GM21717 (cell line): Measurements from ENCODE around the gene GRIA4.
"Not testable (repeated sequence)": the region's sequence is repeated elsewhere in the genome, so short reads cannot be mapped to it uniquely, and the experiment has no call there.

ENCODE experiments used
- ATAC-seq: cut with Tn5 transposase; IDR thresholded peaks from one replicate; pipeline ENCODE4 v1.9.1; 2021; ENCODE audit warnings: mild to moderate bottlenecking, moderate library complexity; ENCODE audit not compliant: unreplicated experiment

Gene GRIA4

DNA sequence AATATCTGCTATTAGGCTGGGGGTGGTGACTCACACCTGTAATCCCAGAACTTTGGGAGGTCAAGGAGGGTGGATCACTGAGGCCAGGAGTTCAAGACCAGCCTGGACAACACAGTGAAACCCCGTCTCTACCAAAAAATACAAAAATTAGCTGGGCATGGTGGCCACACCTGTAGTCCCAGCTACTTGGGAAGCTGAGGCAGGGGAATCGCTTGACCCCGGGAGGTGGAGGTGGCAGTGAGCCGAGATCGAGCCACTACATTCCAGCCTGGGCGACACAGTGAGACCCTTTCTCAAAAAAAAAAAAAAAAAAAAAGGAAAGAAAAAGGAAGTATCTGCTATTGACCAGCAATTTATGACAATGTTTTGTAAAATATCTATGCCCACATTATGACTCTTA is 176.0 kb downstream of the GRIA4 start:
- not testable (repeated sequence) for ATAC-seq

DNA sequence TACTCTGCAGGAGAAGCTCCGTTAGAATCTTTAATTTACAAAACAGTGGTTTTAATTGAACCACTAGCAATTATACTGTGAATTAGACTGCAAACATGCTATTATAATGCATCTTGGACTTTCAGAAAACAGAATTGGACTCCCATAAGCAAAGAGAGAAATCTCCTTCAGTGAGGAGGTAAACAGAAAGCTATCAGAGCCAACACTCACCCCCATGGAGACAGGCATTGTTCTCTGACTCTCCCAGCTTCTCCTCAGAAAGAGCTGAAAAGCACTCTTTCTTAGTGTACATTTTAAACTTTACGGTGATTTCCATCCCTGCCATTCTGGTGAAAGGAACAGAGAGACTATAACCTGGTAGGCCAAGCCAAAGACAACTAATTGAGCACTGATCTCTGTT is 176.9 kb downstream of the GRIA4 start:
- no peak for ATAC-seq

DNA sequence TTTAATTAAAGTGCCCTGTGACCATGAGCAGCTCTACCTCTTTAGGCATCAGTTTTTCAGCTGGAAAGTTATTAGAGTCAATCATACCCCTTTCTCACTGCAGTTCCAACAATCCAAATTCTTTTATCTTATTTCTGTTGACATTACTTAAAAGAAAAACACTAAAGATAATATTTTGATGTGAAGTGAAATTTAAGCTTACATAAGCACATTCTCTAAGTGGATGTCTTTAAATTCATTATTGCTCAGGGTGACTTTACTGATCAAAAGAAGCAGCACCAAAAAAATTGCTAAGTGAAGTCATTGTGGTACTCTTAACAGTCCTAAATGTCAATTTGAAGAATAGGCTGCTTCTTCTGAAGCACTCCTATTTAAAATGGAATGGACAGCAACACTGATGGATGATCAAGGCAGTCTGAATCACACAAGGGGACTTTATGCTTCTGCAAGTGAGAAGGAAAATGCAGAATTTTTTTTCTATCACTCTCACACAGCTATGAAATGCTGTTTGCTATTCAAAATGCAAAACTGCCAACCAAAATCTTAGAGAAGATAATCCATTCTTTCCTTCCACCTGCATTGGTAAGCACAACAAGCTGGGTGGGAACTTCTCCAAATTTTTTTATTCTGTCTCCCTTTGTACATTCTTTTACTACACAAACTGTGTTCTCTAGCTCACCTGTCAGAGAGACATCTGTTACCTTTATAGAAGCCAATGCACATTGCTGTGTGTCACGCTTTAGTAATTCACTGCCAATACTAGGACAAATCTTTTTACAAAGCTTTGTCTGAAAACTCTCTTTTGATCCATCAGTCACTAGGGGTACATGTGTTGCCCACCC is 179.9 kb downstream of the GRIA4 start:
- no peak for ATAC-seq

DNA sequence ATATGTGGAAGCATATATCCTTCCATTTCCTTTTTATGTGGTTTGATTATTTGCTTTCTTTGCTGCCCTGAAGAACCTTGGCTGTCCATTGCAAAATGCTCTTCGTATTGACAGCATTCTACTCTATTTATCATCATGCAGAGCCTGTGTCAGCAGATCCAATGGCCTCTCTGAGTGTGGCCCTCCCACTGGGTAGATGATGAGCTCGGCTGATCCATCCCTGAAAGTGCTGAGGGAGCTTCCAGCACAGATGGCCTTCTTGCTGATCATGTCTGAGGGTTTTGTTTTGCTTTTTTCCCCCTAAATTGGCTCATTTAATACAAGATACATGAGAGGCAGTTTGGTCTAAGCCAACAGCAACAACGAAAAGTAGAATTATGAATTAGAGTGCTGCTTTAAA is 181.0 kb downstream of the GRIA4 start:
- ATAC-seq: no peak

DNA sequence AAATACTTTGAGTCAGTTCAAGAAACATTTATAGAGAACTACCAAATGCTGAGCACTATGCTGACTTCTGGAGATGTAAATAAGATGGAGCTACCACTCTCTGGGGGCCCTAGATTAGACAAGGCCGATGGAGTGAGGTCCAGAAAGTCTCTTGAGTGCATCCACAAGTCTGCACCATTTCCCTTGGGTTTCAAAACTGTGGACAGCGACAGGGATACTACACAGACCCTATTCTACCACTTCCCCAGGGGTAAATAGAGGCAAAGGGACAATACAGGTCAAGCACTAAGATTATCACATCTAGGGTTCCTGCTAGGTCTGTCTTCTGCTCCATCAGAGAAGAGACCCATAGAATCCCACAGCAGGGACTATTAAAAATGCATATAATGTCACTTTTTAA is 183.2 kb downstream of the GRIA4 start:
- ATAC-seq: no peak

DNA sequence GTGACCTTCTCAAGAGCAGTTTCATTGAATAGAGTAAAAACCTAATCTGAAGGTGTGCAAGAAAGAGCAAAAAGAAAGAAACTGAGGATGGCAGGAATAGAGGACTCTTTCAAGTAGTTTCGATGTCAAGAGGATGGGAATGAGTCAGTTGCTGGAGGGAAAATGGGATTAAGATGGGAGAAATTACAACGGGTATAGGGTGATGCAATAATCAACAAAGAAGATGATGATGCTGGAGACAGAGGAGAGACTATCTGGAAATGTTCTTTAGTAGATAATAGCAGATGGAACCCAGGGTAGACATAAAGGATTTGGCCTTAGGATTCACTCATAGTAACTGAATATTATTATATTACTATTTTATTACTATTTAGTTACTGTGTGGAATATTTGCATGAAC is 189.4 kb downstream of the GRIA4 start:
- no peak for ATAC-seq

DNA sequence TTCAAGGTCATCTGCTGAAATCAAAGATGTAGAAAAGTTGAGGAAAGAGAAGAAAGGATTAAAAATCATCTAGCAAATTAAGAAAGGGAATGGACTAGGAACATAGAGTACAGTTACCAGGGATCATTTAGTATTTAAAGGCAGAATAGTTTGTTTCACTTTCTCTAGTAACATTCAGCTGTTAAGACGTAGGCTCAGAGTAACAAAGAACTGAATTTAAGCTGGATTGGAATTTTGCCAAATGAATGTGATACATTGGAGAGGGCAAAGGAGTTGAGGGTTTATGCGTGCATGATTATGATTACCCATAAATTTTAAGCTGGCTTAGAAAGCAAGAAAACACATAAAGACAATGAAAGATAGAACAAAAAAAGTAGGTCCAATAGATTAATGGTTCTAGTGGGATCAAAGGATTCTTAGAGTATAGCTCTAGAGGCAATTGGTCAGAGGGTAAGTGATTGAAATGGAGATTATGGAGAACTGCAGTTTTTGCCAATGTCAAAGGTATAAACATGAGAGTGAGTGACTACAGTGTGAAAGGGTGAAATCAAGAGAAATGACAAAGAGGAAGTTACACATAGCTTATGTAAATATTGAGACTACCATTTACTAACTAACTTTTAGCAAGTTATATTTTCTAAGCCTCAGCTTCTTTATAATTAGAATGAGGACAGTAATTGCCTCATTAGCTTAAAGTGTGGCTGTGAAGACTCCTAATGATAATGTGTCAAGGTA is 190.0 kb downstream of the GRIA4 start:
- no peak for ATAC-seq

DNA sequence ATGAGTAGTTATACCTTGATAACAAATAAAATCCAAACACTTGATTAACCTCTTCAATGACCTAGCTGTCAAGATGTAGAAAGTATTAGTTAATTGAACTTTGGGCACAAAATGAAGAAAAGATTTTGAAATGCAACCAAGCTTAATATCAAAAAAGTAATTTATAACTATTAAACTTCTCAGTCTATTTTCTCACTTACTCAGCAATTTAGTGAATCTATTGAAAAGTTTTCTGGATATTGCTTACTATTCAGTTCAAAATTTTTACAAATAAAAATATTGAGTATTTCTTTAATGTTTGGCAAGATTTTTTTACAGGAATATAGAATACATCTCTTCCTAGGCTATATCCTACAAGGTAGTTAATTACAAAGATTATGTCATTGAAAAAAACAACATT is 192.5 kb downstream of the GRIA4 start:
- no peak for ATAC-seq

DNA sequence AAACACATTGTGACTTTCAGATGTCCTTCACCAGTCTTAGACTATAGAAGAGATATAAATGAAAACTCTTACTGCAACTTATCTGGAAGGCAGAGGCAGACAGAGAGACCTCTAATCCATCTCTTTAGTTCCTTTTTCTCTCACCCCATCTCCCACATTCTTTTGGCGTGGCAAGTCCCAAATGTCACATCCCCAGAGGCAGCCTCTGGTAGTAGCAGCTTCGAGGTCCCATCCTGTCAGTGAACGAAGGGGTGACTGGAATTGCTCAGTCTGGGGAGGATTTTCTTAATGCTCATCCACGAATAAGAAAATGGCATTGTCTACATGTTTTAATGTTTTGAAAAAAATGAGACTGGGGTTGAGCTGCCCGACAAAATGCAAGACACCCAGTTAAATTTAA is 201.4 kb downstream of the GRIA4 start:
- ATAC-seq: no peak

DNA sequence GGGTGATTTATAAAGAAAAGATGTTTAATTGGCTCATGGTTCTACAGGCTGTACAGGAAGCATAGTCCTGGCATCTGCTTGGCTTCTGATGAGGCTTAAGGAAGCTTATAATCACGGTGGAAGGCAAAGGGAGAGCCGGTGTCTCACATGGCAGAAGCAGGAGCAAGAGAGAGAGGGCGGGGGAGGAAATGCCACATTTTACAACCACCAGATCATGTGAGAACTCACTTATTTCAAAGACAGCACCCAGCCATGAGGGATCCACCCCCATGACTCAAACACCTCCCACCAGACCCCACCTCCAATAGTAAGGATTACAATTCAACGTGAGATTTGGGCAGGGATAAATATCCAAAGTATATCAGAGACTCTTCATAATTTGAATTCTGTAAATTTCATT is 211.5 kb downstream of the GRIA4 start:
- no peak for ATAC-seq

DNA sequence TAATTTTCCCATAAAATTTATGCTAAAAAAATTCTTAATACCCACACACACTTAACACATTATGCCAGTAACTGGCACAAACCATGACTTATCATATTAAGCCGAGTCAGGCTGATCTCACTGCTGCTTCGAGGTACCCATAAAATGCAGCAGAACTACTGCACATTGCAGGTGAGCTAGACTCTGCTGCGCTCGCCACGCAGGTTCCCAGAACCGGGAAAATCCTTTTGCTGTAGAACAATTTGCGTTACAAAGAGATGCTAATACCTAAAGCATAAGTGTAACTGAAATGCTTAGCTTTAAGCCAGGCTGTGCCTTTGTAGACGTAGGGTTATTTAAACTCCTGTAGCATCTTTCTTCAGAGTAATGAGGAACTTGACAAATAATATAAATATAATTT is 211.9 kb downstream of the GRIA4 start:
- no peak for ATAC-seq

DNA sequence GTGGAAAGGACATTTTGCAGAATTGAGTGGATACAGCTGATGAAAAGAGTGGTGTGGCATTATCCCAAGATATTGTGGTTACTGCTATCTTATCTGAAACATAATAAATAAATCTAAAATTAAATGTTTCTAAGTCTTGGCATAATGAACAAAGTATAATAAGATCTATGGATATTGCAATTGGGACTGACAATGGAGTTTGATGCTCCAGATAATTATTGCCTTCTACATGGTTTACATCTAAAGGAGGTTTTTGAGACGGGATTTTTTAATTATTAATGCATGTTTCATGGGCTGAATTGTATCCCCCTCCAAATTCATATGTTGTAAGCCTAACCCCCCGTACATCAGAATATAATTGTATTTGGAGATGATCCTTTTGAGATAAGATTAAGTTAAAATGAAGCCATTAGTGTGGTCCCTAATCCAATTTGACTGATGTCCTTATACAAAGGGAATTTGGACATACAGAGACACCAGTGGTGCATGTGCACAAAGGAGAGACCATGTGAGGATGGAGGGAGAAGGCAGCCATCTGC is 213.7 kb downstream of the GRIA4 start:
- no peak for ATAC-seq

DNA sequence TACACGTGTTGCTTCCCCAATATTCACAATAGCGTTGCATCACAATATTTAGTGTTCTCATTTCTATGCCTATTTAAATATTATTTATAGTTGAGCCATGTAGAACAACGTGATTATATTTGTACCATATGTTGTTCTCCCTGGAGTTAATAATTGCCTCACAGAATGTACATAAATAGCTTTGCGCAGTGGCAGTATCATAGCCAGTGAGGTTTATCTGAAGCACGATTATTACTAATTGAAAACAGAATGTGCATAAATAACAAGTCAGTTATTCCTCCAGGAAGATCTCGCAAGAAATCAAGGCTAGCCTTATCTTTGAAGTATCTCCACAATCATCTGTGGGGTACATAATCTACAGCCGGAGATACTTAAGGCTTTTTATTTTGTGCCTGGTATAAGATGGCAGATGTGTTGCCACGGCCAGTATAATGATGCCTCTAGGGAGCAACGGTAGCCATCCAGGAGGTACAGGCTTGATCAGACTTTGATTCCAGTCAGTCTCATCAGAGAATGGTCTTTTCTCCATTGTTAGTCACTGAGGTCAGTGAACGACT is 214.7 kb downstream of the GRIA4 start:
- ATAC-seq: no peak

DNA sequence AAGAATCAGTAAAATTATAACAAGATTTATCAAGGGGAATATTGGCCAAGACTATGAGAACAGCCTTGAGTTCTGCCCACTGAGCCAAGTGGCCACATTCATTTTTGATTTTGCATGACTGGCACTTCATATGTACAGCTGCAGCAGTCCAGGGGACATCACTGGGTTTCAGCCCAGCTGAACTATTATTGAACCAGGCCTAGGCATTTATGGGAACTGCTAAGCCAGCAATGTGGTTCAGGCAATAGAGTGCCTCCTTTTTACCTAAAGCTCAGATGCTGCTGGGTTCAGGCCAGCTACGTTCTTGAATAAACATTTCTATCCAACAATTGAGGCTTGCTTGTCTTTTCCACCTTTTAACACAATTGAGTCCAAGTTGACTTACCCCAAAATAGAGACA is 215.3 kb downstream of the GRIA4 start:
- ATAC-seq: no peak

DNA sequence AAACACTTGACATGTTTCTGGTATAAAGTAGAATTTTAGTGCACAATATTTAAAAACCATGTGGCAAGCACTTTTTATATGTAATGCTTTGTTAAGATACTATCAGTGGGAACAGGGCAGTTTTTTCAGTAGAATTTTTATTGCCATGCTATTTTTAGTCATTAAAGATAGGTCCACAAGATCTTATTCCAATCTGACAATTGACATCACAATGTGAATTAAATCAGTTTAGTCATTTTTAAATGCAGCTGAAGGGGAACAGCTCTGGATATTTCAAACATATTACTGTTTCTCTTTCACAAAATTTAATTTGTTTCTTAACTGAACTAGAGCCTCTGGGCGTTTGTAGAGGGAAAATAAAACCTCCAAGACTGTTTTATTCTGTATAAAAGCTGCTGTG is 218.0 kb downstream of the GRIA4 start:
- ATAC-seq: no peak

DNA sequence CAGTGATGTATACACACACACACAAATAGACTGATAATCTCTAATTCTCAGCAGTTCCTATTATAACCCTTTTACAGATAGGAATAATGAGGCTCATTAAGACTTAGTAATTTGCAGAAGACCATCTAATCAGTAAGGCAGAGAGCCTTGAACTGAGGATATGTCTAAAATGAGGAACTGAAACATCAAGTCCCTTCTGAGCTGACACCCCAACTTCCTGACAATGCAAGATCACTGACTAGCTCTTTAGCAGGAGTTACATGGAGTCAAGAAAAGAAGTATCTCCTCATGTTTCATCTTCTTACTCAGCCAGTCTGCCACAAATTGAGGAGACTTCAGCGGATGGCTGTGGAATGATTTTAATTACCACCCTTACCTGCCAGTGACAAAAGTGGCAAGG is 219.2 kb downstream of the GRIA4 start:
- ATAC-seq: peak; percentile 96

DNA sequence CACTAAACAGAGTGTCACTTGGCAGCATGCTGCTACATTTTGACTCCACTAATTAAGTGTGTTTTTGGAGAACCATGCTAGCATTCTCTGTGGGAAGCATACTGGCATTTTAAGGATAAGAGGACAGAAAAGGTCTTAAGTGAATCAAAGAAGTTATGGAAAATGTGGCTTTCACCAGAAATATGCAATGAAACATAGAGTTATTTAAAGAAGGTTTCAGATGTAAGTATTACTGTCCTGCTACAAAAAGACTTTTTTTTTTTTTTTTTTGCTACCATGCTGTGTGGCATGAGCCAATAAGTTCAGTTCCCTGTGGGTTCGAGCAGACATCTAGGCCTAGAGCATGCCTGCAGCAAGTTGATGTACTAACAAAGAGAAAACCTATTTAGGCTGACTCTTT is 224.6 kb downstream of the GRIA4 start:
- no peak for ATAC-seq

DNA sequence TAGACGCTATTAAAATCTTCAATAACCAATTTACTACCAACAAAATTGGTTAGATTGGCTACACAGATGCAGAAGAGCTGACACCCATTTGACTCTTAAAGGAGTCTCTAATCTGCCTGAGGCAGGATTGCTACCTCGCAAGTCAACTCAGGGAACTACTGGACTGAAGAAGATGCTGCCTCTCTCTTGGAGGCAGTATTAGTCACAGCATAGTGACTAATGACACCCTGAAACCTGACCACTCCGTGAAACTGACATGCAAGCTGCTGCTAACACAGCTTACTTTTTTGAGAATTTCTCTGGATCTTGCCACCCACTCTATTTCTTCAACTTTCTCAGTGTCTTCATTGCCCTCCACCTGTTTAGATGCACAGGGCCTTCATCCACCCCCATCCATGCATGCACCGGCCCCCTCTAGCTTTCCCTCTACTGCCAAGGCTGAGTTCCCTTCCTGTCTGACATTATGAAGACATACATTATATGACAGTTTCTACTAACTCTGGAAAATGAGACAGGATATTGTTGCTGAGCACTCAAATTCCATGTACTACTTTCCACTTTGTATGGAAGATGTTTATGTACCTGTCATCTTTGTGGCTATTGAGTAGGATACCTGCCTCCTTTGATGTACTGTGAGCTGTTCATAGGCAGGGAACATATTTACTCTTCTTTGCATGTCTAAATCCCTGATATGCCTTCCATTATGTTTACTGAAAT is 229.0 kb downstream of the GRIA4 start:
- ATAC-seq: no peak

DNA sequence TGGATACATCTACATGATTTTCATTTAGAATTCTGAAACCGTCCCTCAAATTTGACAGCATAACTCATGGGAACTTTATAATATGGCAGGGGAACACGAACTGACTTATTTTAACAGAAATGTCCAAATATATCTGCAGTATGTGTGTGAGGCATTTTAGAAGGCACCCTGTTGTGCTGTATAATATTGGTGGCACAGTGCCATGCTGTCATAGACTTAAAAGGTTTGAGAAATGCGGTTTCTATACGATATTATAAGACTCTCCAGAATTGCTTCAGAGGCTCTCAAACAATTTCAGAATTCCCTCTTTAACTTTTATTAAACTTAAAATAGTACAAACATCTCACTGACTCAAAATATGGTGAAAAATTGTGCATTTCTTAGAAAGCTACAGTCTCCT is 230.5 kb downstream of the GRIA4 start:
- ATAC-seq: no peak

DNA sequence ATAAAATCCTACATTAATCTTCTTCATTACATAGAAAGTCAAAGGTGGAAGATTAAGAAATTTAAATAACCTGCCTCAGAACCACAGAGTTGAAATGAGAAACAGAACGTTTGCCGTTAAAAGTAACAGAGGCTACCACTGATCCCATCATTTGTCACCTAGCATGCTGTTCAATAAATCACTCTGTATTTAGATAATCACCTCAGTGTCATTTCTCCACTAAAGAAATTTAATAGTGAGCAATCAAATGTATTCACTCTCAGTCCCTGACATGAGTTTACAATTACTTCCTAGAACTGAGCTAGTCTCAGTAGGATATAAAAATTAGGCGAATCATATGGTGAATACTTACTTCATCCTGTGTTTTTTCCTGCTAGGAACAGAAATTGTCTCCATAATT is 242.5 kb downstream of the GRIA4 start:
- ATAC-seq: no peak

DNA sequence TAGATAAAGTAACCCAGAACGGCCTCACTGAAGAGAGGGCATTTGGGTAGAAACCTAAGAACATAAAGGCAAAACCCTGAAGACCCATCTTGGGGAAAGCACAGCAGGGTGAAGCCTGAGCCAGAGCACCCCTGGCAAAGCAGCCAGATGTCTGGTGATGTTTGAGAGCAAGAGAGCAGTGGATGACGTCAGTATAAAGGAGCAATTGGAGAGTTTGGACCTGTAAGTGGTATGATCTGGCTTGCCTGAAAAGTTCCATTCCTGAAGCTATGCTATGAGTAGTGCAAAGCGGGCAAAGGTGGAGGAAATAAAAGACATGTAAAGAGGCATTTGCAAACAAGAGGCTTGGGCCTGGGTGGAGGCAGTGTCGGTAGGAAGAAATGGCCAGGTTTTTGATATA is 244.4 kb downstream of the GRIA4 start:
- no peak for ATAC-seq
